Neuron (in vitro differentiated cells): ENCODE data around the gene BIN1.

Experiments used
- H2AFZ ChIP-seq: one replicate; pipeline ENCODE4 v1.6.1; 2013; ENCODE audit warnings: low read depth, mild to moderate bottlenecking, inconsistent platforms, low read length, moderate library complexity
- H3K27me3 ChIP-seq: one replicate; pipeline ENCODE4 v1.6.1; 2013; ENCODE audit warnings: low read length; ENCODE audit not compliant: insufficient read depth
- H3K36me3 ChIP-seq: one replicate; pipeline ENCODE4 v1.6.1; 2013; ENCODE audit warnings: low read length; ENCODE audit not compliant: insufficient read depth
- H3K4me1 ChIP-seq: one replicate; pipeline ENCODE4 v1.6.1; 2013; ENCODE audit warnings: low read length; ENCODE audit not compliant: insufficient read depth
- H3K4me3 ChIP-seq: 2 replicates; pipeline ENCODE4 v1.5.1; 2013; ENCODE audit warnings: mild to moderate bottlenecking, low read length, moderate library complexity
- H3K9me3 ChIP-seq: one replicate; pipeline ENCODE4 v1.6.1; 2013; ENCODE audit warnings: low read length

The BIN1 gene

GRCh38 chr2:127096718-127097470 is 10.1 kb downstream of the BIN1 start:
- no peaks in the 10 kb centered on the region for H3K36me3 ChIP-seq
- no peak overlapping the region for H3K4me3 ChIP-seq
- H3K9me3 ChIP-seq: no peaks in the 10 kb centered on the region
- H3K4me1 ChIP-seq: peaks cover 3% of the 10 kb centered on the region
- H2AFZ ChIP-seq: no peak overlapping the region
- no peaks in the 10 kb centered on the region for H3K27me3 ChIP-seq

- H3K36me3 ChIP-seq: no peaks in the 10 kb centered on the region
- no peak overlapping the region for H2AFZ ChIP-seq
- no peaks in the 10 kb centered on the region for H3K27me3 ChIP-seq
- peaks cover 3% of the 10 kb centered on the region for H3K4me1 ChIP-seq
- H3K9me3 ChIP-seq: no peaks in the 10 kb centered on the region
- H3K4me3 ChIP-seq: no peak overlapping the region
Observed at GRCh38 chr2:127096280-127096679, 10.7 kb downstream of the BIN1 start.

- H3K36me3 ChIP-seq: no peaks in the 10 kb centered on the region
- no peaks in the 10 kb centered on the region for H3K27me3 ChIP-seq
- H3K9me3 ChIP-seq: no peaks in the 10 kb centered on the region
- no peak overlapping the region for H2AFZ ChIP-seq
- H3K4me3 ChIP-seq: no peak overlapping the region
- H3K4me1 ChIP-seq: peaks cover 3% of the 10 kb centered on the region
Observed at GRCh38 chr2:127095784-127096183, 11.2 kb downstream of the BIN1 start.

GRCh38 chr2:127095367-127095641 is 11.7 kb downstream of the BIN1 start:
- Histone ChIP-seq H3K36me3 (no peaks in the 10 kb centered on the region), H3K4me1 (peaks cover 3% of the 10 kb centered on the region)

GRCh38 chr2:127094509-127095366 is 12.2 kb downstream of the BIN1 start:
- Histone ChIP-seq H3K4me1 (peaks cover 3% of the 10 kb centered on the region), H3K36me3 (no peaks in the 10 kb centered on the region), H3K4me3 (no peak overlapping the region), H3K27me3 (no peaks in the 10 kb centered on the region), H3K9me3 (no peaks in the 10 kb centered on the region), H2AFZ (no peak overlapping the region)

More at GRCh38 chr2:127095367-127095641, 11.7 kb downstream of the BIN1 start:
- Histone ChIP-seq H2AFZ (no peak overlapping the region), H3K27me3 (no peaks in the 10 kb centered on the region), H3K4me3 (no peak overlapping the region), H3K9me3 (no peaks in the 10 kb centered on the region)

GRCh38 chr2:127093648-127094210 is 13.2 kb downstream of the BIN1 start:
- Histone ChIP-seq H3K4me1 (peaks cover 3% of the 10 kb centered on the region), H2AFZ (no peak overlapping the region), H3K4me3 (no peak overlapping the region)

GRCh38 chr2:127092901-127093516 is 13.9 kb downstream of the BIN1 start:
- peaks cover 3% of the 10 kb centered on the region for H3K4me1 ChIP-seq
- H2AFZ ChIP-seq: no peak overlapping the region
- H3K9me3 ChIP-seq: no peaks in the 10 kb centered on the region

More at GRCh38 chr2:127093648-127094210, 13.2 kb downstream of the BIN1 start:
- H3K27me3 ChIP-seq: no peaks in the 10 kb centered on the region
- H3K36me3 ChIP-seq: no peaks in the 10 kb centered on the region
- H3K9me3 ChIP-seq: no peaks in the 10 kb centered on the region

GRCh38 chr2:127092306-127092705 is 14.6 kb downstream of the BIN1 start:
- Histone ChIP-seq H3K4me3 (no peak overlapping the region), H2AFZ (no peak overlapping the region), H3K4me1 (peaks cover 10% of the 10 kb centered on the region), H3K27me3 (no peaks in the 10 kb centered on the region), H3K9me3 (no peaks in the 10 kb centered on the region), H3K36me3 (no peaks in the 10 kb centered on the region)

More at GRCh38 chr2:127092901-127093516, 13.9 kb downstream of the BIN1 start:
- Histone ChIP-seq H3K36me3 (no peaks in the 10 kb centered on the region), H3K4me3 (no peak overlapping the region), H3K27me3 (no peaks in the 10 kb centered on the region)

GRCh38 chr2:127091886-127092285 is 15.1 kb downstream of the BIN1 start:
- Histone ChIP-seq H3K9me3 (no peaks in the 10 kb centered on the region), H3K4me1 (peaks cover 14% of the 10 kb centered on the region), H2AFZ (no peak overlapping the region), H3K36me3 (no peaks in the 10 kb centered on the region), H3K4me3 (no peak overlapping the region), H3K27me3 (no peaks in the 10 kb centered on the region)

- H3K27me3 ChIP-seq: no peaks in the 10 kb centered on the region
- no peak overlapping the region for H2AFZ ChIP-seq
- no peaks in the 10 kb centered on the region for H3K36me3 ChIP-seq
- H3K4me3 ChIP-seq: no peak overlapping the region
- H3K4me1 ChIP-seq: peaks cover 17% of the 10 kb centered on the region
- H3K9me3 ChIP-seq: no peaks in the 10 kb centered on the region
Observed at GRCh38 chr2:127091148-127091547, 15.8 kb downstream of the BIN1 start.

- no peak overlapping the region for H2AFZ ChIP-seq
- no peaks in the 10 kb centered on the region for H3K9me3 ChIP-seq
- peaks cover 17% of the 10 kb centered on the region for H3K4me1 ChIP-seq
- H3K36me3 ChIP-seq: no peaks in the 10 kb centered on the region
- H3K4me3 ChIP-seq: no peak overlapping the region
- no peaks in the 10 kb centered on the region for H3K27me3 ChIP-seq
Observed at GRCh38 chr2:127090281-127091120, 16.5 kb downstream of the BIN1 start.

GRCh38 chr2:127089478-127090235 is 17.3 kb downstream of the BIN1 start:
- Histone ChIP-seq H3K27me3 (no peaks in the 10 kb centered on the region), H3K36me3 (no peaks in the 10 kb centered on the region), H3K4me3 (no peak overlapping the region), H3K9me3 (no peaks in the 10 kb centered on the region), H2AFZ (no peak overlapping the region), H3K4me1 (peaks cover 14% of the 10 kb centered on the region)
